GM21529 (cell line): ENCODE results near the gene TXNDC9.
"Not testable (repeated sequence)": the region's sequence is repeated elsewhere in the genome, so short reads cannot be mapped to it uniquely, and the experiment has no call there.

ENCODE experiments used
- ATAC-seq: cut with Tn5 transposase; IDR thresholded peaks from one replicate; pipeline ENCODE4 v1.9.1; 2021; ENCODE audit not compliant: unreplicated experiment

The TXNDC9 gene

GRCh38 chr2:99336804-99337112 is 625 bp upstream of the TXNDC9 start:
- ATAC-seq: peak; percentile 5

- ATAC-seq: no peak
These were observed 10.7 kb downstream of the TXNDC9 start for GRCh38 chr2:99325384-99325783.

GRCh38 chr2:99317873-99318200 is 18.3 kb downstream of the TXNDC9 start:
- not testable (repeated sequence) for ATAC-seq

DNA sequence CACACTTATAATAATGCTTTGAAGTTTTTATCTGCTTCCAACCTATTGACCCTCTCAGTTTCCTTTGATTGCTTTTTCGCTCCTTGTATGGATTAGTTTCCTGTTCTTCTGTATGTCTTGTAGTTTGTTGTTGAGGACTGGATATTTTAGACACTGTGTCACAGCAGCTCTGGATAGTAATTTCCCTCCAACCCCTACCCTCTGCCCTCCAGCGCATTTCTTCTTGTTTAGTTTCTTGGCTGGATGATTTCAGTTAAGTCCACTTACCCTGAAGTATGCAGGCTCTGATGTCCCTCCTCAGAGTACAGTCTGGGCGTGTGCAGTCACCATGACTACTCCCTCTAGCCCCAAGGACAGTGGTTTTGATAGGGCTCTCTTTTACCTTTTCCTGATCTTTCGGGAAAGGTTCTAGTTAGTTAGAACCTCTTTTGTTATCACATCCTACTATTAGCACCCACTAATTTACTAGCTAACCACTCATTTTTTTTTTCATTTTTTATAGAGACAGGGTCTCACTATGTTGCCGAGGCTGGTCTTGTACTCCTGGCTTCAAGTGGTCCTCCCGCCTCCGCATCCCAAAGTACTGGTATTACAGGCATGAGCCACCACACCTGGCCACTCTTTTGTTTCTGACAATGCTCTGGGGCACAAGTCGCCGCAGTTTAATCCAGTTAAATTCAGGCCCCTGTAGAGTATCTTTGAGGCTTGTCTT is 18.8 kb downstream of the TXNDC9 start:
- no peak for ATAC-seq

- ATAC-seq: not testable (repeated sequence)
These were observed 35.0 kb downstream of the TXNDC9 start, which contains the start of gene LYG1 for GRCh38 chr2:99301097-99301496. LYG1 (minus strand) TSS chr2:99301197; CDS start chr2:99295670, 5,527 bp downstream.

GRCh38 chr2:99299580-99299979 is 36.6 kb downstream of the TXNDC9 start:
- no peak for ATAC-seq

GRCh38 chr2:99297994-99298393 is 38.1 kb downstream of the TXNDC9 start:
- ATAC-seq: no peak

DNA sequence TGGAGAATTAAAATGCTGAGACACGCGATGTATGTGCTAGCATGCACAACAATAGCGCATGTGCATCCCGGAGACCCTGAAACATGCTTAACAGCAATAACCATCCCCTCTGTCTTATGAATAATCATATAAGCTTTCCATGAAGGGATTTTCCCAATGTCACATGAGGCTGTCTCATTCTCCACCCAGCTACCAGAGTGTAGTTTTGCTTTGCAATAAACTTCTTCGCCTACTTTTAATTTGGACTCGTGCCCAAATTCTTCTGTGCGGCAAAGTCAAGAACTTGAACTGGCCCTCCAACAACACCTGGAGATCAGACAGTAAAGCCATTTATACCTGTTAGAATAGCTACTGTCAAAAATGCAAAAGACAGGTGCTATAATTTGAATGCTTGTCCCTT is 50.6 kb downstream of the TXNDC9 start:
- no peak for ATAC-seq

- no peak for ATAC-seq
These were observed 56.0 kb downstream of the TXNDC9 start for GRCh38 chr2:99279969-99280695.

GRCh38 chr2:99278793-99279291 is 57.3 kb downstream of the TXNDC9 start:
- no peak for ATAC-seq

- ATAC-seq: not testable (repeated sequence)
These were observed 57.9 kb downstream of the TXNDC9 start for GRCh38 chr2:99278195-99278765.

- no peak for ATAC-seq
These were observed 60.3 kb downstream of the TXNDC9 start for GRCh38 chr2:99275882-99276281.
